Renal pelvis (tissue), 4 donors: ENCODE data around the gene NOP56. TPM values are rescaled to one million over a fixed set of nuclear protein-coding genes. Genes with fewer than 3 reads are reported as not detected.
A peak's percentile ranks its signal among the peaks of the same experiment; 100 is the strongest.
"Not testable (repeated sequence)": the region's sequence is repeated elsewhere in the genome, so short reads cannot be mapped to it uniquely, and the experiment has no call there.

ENCODE experiments used
- DNase-seq: peaks from one replicate; pipeline ENCODE4 v3.0.0-alpha.2; 2013
- polyA plus RNA-seq, 3 donors: library from polyadenylated mRNA; unstranded; fragments of 120-200 nt; gene quantifications; one replicate each; pipeline ENCODE4 v1.2.1, GENCODE V29; 2013; ENCODE audit not compliant: insufficient read length in 3 of 3

Gene NOP56
- polyA plus RNA-seq, 3 donors, result 255 to 269 (median 258) TPM

DNA sequence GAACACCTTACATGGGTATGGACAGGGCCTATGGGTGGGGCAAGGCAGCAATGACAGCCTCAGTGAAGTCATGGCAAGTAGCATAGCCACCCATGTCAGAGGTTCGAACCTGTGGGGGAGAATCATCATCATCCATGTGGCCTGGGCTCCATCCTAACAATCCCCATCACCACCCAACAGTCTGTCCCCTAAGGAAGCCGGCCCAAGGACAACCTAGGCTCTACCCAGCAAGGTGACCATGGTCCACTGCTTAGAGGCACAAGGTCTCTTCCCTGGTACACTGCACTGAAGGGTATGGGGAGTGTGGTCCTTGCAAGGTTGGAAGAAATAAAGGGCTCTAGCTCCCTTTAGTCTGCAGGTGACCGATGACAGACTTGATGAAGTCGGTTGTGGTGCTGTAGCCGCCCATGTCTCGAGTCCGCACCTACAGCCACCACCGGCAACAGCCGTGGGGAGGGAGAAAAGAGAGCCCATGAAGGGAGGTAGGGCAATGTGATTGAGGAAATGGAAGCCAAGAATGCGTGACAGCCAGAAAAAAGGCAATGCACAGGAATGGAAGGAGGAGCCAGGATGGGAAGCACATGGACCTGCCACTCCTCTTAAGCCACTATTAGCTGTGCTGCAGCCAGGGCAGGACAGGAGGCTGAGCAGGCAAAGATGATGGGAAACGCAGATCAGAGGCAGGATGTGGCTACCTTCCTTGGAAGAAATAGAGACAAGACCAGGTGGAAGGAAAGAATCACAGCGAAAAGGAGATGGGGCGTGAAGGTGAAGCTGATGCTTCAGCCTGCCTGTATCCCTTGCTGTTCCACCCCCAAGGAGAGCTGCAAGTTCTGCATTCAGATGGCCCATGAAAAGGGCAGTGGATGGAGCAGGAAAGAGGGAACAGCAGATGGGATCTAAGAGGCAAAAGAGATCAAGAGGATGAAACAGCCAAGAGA, 6.3 kb downstream of the NOP56 start:
- DNase-seq, result no peak

DNA sequence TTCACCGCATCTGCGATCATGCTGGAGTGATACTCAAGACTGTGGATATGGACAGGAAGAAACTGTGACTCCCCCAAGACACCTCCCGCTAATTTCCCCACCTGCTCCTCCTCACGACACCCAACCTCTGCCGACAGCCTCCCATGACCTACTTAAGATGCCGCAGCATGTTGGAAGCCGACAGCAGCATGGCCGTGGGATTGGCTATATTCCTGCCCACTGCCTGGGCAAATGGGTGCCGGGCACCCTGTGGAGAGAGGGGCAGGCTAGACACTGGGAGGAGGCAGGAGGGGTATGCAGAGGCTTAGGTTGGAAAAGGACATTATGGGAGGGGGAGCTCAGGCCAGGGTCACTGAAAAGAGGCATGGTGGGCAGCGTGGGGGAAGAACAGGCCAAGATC, 7.1 kb downstream of the NOP56 start:
- DNase-seq, result no peak

DNA sequence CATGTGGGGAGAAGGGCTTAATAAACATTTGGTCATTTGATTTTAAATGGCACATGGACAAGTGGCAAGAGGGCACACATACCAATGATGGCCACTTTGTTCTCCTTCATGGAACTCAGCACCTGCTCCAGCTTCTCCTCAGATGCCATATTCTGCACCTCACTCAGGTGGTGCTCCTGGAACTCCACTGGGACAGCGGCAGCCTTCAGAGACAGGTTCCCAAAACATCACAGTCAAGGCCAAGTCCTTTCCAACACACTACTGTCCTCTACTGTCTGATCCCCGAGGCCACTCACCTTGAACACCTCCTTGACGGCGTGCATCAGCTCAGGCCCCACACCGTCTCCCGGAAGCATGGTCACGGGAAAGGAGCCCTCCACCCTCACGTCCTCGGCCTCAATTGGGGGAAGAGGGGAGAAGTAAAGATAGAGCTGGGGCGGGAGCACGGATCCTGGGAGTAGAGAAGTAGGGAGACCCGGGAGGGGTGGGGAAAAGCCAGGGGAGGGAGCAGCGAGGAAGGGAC, 11.0 kb downstream of the NOP56 start:
- DNase-seq, result no peak

DNA sequence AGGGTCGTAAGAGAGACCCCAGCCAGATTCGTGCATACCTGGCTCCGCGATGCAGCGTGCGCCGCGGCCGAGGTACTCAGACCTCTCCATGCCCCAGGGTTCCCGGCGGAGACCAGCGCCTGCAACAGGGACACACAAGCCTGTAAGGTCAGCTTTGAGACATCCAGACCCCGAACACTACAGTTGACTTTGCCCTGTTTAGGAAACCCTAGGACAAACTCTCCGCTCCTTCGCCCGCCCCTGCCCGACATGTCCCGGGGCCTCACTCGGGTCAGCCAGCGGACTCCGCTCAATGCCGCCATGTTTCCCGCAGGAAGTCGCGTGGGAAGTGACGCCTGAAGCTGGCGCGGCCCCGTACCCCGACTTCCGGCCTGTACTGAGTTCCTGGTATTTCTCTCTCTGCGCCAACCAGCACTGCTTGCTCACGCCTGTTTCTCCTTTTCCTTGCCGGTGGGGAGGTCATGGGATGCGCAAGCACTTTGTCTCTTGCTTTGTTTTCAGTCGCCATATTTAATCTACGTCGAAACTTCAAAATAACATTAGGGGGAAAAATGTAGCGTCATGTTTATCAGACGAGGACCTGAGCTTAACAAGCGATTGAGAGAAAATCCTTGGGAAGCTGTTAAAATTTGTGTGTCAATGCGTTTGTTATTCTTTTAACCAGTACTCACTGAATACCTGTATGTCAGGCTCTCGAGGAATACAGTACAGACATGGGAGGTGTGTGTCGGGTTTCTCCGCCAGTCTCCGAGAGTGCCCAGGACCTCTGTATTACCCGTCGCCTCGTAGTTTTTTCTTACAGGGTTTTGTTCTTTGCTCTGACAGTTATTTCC, 11.7 kb downstream of the NOP56 start, which contains the start of gene IDH3B:
IDH3B (minus strand) TSS at position 330 of the 833 bp plus-strand sequence; CDS start at position 302, 28 bp downstream.
- DNase-seq, result peak; percentile 93

DNA sequence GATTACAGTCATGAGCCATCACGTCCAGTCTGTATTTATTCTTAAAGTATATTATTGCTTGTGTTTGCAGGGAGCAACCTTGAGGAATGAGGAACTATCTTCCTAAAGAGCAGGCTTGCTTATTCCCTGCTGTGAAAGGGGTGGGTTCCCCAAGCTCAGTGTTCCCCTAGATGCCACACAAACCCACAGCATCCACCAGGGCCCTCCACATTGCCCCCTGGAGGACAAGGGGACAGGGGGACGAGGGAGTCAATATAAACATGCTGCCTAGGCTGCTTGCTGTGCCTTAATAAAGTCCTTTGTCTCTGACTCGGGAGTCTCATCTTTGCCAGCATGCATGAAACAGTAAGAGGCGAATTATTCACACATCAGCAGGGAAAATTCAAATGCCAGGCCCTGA, 19.5 kb downstream of the NOP56 start:
- no peak for DNase-seq

DNA sequence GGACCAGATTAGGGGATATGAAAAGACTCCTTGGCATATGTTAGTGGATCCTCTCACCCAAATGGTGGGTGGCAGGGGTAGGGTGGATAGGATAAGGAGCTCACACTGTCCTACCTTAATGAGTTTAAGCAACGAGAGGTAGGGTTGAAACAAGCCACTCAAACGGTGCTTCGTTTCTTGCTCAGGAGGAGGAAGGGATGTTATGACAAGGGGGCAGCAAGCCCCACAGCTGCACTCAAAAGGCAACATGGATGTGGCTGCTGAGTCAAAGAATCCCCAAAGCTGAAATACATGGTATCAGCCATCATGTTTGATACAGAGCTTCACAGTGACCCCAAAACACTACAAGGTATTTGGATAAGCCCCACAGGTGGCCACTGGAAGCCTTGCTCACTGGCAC, 20.0 kb downstream of the NOP56 start:
- DNase-seq, result no peak

DNA sequence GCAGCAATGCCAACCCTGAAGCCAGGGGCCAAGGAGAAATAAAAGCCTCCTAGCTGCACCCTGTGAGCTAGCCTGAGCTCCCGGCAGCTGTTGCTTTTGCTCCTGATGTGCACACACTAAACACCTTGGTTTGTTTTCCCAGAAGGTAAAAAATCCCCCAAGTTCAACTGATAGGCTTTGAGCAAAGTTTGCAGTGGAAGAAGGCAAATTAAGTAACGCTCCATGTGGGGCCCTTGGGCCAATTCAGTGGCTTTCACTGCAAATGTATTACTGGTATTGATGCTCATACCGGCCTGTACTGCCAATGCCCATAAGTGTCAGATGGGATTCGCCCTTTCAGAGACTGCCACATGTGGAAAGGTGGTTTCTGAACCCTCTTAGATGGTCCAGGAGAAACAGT, 21.0 kb downstream of the NOP56 start:
- DNase-seq, result no peak

DNA sequence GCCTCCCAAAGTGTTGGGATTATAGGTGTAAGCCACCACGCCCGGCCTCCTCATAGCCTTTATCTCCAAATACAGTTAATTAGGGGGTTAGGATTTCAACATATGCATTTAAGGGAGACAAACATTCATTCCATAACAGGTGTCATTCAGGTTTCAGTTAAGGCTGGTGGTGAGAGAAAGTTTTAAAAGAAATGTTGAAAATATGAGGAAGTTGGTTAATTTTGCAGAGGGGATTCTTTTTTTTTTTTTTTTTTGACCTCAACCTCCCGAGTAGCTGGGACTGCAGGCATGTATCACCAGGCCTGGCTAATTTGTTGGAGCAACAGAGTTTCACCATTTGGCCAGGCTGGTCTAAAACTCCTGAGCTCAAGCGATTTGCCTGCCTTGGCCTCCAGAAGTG, 27.6 kb downstream of the NOP56 start:
- no peak for DNase-seq

DNA sequence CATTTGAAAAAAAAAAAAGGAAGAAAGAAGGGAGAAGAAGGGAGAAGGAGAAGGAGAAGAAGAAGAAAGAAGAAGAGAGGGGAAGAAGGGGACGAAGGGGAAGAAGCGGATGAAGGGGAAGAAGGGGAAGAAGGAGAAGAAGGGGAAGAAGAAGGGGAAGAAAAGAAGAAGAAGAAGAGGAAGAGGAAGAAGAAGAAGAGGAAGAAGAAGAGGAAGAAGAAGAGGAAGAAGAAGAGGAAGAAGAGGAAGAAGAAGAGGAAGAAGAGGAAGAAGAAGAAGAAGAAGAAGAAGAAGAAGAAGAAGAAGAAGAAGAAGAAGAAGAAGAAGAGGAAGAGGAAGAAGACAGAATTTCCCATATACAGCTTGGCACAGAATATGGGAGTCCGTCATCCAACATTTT, 29.6 kb downstream of the NOP56 start:
- not testable (repeated sequence) for DNase-seq

DNA sequence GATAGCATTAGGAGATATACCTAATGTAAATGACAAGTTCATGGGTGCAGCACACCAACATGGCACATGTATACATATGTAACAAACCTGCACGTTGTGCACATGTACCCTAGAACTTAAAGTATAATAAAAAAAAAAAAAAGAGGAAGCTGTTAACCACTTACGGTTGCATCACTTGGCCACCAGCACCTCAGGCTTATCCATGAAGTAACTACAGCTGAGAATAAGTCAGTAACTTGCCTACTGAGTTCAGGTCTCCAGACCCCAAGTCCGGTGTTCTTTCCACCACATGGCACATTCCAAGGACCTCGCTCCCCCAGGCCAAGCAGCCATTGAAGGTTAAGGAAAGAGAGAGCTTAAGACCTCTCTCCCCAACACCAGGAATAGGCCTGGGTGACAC, 32.4 kb downstream of the NOP56 start:
- DNase-seq, result not testable (repeated sequence)

DNA sequence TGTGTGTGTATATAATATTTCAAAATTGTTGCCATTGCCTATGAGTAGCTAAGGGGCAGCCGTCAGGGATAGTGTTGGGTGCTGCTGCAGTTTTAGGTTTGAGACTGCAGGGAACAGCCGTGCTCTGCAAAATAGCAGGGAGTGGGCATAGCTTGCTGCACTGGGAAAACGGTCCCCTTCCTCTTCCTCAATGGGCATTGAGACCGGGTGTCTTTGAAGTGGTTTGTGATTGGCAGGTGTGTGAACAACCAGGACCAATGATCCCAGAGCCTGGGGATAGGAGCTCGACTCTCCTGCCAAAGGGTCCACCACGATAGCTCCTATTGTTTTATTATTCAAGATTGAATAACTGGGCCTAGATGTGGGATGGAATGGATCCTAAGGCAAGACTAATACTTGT, 35.1 kb downstream of the NOP56 start:
- DNase-seq, result no peak

DNA sequence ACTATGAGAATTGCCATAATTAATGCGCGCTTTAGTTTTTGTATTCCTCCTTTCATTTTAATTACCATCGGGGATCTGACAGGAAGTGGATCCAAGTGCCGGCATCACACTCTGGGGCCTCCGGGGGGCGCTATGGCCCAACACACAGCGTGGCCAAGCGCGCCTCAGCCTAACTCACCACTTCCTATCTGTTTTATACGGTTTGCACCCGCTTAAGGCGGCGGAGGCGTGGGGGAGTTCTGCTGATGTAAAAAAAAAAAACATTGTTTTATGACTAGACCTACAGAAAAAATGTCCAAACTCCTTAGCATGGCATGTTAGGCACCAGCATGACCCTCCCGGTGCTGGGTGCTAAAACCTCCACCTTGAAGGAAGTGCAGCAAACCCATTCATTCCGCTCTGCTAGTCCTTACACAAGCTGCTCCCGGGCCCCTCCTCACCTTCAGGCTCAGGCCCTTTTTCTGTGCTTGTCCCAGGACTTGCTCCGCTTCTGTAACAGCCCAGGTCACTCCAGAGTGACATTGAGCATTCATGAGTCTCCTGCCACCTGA, 35.7 kb downstream of the NOP56 start:
- DNase-seq, result peak; percentile 46

DNA sequence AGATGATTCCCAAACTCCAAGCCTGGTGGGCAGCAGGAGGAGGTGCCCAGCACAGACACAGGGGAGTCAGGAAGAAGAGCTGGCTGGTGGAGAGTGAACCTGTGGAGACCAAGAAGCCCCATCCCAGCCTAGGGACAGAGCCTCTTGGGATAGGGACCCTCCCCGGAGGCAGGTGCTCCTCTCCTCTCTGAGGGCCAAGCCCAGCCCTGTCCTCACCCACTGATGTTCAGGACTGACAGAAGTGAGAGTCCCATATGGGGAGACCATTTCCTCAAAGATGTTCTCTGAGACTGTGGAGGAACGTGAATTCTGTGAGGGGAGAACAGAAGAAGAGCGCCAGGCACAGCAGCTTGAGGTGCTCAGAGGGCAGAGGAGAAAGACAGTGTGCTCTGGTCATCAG, 37.8 kb downstream of the NOP56 start:
- DNase-seq, result no peak

DNA sequence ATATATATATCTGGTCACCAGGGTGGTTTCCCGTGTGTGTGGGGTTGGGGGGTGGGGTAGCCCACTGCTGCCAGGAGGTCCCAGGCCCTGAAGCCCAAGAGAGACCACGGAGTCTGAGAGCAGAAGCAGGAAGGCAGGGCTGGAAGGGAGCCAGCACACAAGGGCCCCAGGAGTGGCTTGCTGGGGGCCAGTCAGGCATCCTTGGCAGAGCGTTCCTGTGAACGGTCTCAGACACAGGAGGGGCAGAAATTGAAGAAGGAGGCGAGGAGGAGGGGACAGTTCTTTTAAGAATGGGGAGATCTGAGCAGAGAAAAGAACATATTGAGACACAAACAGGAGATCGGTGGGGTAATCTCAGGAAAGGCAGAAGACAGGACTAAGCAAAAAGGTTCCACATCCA, 38.3 kb downstream of the NOP56 start:
- DNase-seq, result no peak

DNA sequence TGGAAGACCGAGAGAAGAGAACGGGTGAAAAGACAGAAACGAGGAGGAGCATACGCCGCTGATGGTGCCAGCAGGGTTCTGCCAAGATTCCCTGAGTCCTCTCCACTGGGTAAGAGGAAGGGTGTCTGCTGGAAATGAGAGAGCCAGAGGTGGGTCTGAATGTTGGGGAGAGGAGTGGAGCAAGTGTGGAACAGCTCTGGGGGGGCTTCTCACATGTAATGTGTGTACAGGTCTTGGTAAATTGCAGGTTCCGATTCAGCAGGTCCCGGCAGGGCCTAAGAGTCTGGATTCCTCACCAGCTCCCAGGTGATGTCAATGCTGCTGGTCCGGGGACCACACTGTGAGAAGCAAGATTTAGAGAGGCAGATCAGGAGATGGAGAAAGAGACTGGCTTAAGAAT, 38.7 kb downstream of the NOP56 start:
- DNase-seq, result no peak

DNA sequence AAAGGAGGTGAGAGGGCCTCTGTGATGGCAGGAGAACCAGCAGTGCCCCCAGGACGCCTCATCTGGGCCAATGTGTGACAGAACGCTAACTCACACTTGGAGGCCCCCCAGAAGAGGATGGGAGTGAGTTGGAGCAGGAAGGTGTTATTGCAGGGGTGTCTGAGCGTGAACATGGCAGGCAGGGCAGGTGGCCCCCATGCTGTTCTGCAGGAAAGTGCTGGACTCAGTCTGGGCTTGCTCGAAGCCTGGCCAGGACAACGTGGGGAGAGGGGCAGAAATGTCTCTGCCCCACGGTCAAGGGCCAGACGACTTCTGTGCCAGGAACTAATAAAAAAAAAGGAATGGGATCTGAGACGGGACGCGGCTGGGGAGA, 39.2 kb downstream of the NOP56 start:
- DNase-seq, result no peak

DNA sequence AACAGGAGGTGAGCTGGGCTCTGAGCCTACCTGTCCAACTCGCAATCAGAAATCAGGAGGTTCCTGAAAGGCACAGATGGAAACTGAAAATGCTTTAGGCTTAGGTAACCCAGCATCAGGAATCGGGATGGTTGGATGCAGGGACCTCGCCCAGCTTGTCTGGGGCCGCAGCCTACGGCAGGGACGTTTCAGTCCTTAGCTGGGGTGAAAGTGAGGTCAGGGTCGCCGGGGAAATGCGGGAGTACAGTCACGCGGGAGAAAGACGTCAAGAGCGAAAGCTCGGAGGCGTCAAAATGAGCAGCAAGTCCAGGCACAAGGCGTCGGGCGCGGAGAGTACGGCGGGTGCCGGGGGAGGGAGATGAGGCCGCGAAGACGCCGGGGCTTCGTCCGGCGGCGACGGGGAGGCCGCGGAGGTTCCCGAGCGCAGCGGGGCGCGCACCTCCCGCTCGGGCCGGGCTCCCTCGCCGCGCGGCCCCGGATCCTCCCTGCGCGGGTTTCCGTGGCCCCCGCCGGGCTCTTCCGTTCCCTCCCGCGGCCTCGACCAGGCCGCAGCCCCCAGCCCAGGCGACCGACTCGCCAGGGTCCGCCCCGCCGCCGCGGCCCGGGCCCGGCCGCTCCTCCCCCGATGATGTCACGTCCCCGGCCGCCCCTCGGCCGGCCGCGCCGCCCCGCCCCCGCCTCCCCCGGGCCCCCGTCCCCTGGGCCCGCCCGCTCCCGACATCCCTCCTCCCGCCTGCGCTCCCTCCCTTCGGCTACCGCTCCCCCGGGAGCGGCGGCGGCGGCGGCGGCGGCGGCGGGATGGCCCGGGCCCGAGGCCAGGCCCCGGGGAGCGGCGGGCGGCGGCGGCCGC, 39.8 kb downstream of the NOP56 start, which contains the start of gene EBF4:
EBF4 (plus strand) TSS at position 745 of the 850 bp plus-strand sequence. CDS start 866 bp downstream, outside the sequence.
- DNase-seq, result peak; percentile 49

DNA sequence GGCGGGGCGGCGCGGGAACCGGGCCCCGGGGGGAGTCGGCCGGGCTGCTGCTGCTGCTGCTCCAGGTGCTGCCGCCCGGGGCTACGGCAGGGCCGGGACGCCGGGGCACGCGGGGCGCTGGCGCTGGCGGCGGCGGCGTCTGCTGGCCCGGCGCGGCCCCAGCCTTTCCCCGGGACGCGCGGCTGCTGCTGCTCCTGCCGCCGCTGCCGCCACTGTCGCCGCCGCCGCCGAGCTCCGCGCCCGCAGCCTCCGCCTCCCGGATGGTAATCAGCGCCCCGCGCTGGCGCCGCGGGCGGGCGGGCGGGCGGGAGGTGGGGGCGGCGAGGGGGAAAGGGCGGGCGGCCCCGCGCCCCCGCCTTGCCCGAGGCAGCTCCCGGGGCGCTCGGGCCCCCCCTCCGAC, 40.5 kb downstream of the NOP56 start:
- no peak for DNase-seq

DNA sequence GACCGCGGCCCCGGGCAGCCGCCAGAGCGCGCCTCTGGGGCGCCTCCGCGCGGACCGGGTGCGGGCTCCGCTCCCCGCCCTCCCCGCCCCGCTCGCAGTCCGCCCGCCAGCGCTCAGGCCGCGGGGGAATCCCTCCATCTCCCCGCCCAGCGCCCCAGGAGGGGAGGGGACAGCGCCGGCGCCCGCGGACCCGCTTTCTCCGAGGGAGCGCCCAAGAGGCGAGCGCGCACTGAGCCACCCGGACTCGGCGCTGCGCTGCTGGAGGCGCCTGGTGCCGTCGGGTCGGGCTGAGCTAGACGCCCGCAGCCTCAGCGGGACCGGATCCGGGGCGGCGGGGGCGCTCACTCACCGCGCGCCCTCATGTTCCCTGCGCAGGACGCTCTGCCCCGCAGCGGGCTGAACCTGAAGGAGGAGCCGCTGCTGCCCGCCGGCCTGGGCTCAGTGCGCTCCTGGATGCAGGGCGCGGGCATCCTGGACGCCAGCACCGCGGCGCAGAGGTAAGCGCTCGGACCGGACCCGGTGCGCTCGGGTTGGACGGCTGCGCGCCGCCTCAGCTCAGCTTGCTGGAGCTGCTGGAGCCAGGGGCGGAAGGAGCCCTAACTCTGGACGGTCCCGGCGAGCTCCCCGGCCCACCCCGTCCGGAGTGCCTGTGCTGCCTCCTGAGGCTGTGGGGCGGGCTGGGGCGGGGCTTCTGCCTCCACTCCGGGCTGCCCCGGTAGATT, 41.0 kb downstream of the NOP56 start:
- peak; percentile 34 for DNase-seq

DNA sequence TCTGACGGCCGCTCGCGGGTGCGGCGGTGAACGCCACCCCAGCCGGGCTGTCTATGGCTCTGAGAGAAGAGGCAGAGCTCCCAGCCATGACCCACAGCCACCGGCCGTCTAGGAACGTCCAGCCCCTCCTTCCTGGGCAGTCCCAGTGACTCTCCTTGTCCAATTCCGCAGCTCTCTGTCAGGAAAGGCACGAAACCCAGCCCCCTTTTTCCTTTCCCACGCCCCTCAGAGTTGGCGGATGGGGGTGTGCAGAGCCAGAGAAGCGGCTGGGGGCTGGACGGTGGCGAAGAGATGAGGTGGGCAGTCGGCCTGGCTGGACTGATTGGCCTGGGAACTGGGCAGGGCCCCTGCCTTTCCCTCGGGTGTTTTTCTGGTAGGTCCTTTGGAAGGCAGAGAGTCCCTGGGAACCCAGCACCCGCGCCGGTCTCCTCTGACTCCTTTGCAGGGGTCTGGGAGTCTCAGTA, 41.6 kb downstream of the NOP56 start:
- no peak for DNase-seq
